Neural cell (in vitro differentiated cells): ENCODE data around the gene SH2D1B. TPM values are rescaled to one million over a fixed set of nuclear protein-coding genes. Genes with fewer than 3 reads are reported as not detected.

Experiments
- H2AFZ ChIP-seq: fragments of 200-600, 300-800 bp; sonication (generic), shearing (Covaris generic); 2 replicates; pipeline ENCODE4 v1.6.0; 2014; ENCODE audit warnings: low read depth, mild to moderate bottlenecking, antibody characterized with exemption, low read length, moderate library complexity
- H3F3A ChIP-seq: fragments of 200-600 bp; shearing (Covaris generic); 2 replicates; pipeline ENCODE4 v1.6.1; 2016; ENCODE audit warnings: mild to moderate bottlenecking, moderate library complexity, mixed read lengths, antibody characterized with exemption, low read length; ENCODE audit not compliant: insufficient read depth, poor library complexity, severe bottlenecking
- H3K27ac ChIP-seq: fragments of 200-600, 300-800 bp; sonication (generic), shearing (Covaris generic); 2 replicates; pipeline ENCODE4 v1.5.1; 2014; ENCODE audit warnings: mild to moderate bottlenecking, low read length, moderate library complexity
- H3K27me3 ChIP-seq: fragments of 300-800, 200-600 bp; sonication (generic), shearing (Covaris generic); 2 replicates; pipeline ENCODE4 v1.6.0; 2014; ENCODE audit warnings: mild to moderate bottlenecking, low read depth, low read length, moderate library complexity; ENCODE audit not compliant: insufficient read depth
- H3K36me3 ChIP-seq: fragments of 300-800, 200-600 bp; sonication (generic), shearing (Covaris generic); 2 replicates; pipeline ENCODE4 v1.5.1; 2014; ENCODE audit warnings: mild to moderate bottlenecking, antibody characterized with exemption, low read length, moderate library complexity; ENCODE audit not compliant: insufficient read depth
- H3K4me2 ChIP-seq: fragments of 300-800, 200-600 bp; sonication (generic), shearing (Covaris generic); 2 replicates; pipeline ENCODE4 v1.6.0; 2014; ENCODE audit warnings: mild to moderate bottlenecking, low read length
- H3K4me3 ChIP-seq: fragments of 300-800, 200-600 bp; sonication (generic), shearing (Covaris generic); 2 replicates; pipeline ENCODE4 v1.5.1; 2014; ENCODE audit warnings: mild to moderate bottlenecking, low read length, moderate library complexity
- H3K79me2 ChIP-seq: fragments of 200-600 bp; shearing (Covaris generic); replicated peaks from 2 replicates; pipeline ENCODE4 v1.6.0; 2014; ENCODE audit warnings: mild to moderate bottlenecking, low read length, moderate library complexity; ENCODE audit not compliant: insufficient read depth
- H3K9ac ChIP-seq: fragments of 300-800, 200-600 bp; sonication (generic), shearing (Covaris generic); 2 replicates; pipeline ENCODE4 v1.6.1; 2016; ENCODE audit warnings: mild to moderate bottlenecking, low read length, mixed read lengths
- H3K9me2 ChIP-seq: fragments of 200-600 bp; shearing (Covaris generic); 2 replicates; pipeline ENCODE4 v1.6.1; 2016; ENCODE audit warnings: mild to moderate bottlenecking, low read length, mixed read lengths; ENCODE audit not compliant: insufficient read depth
- H3K9me3 ChIP-seq: fragments of 200-600, 300-800 bp; sonication (generic), shearing (Covaris generic); 2 replicates; pipeline ENCODE4 v1.6.1; 2016; ENCODE audit warnings: mild to moderate bottlenecking, mixed run types, low read length, moderate library complexity, mixed read lengths
- H4K20me1 ChIP-seq: fragments of 200-600 bp; shearing (Covaris generic); 2 replicates; pipeline ENCODE4 v1.6.1; 2016; ENCODE audit warnings: mild to moderate bottlenecking, mixed run types; ENCODE audit not compliant: insufficient read depth
- EP300 ChIP-seq: fragments of 450-650 bp; conservative IDR thresholded peaks from 2 replicates; pipeline ENCODE4 v1.6.1; 2014; ENCODE audit warnings: antibody characterized with exemption, mild to moderate bottlenecking, moderate library complexity; ENCODE audit not compliant: poor library complexity, severe bottlenecking
- EZH2 ChIP-seq: fragments of 200-600, 300-800 bp; shearing (Covaris generic), sonication (generic); IDR thresholded peaks from 2 replicates; pipeline ENCODE4 v1.6.1; 2014; ENCODE audit warnings: antibody characterized with exemption, low read length, borderline replicate concordance, mild to moderate bottlenecking; ENCODE audit not compliant: insufficient read depth, poor library complexity, severe bottlenecking
- MXI1 ChIP-seq: fragments of 450-650 bp; conservative IDR thresholded peaks from 2 replicates; pipeline ENCODE4 v1.6.1; 2014; ENCODE audit warnings: antibody characterized with exemption, mild to moderate bottlenecking; ENCODE audit not compliant: poor library complexity, severe bottlenecking
- POLR2AphosphoS5 ChIP-seq: IDR thresholded peaks from 2 replicates; pipeline ENCODE4 v1.6.1; 2012
- RAD21 ChIP-seq: fragments of 450-650 bp; conservative IDR thresholded peaks from 2 replicates; pipeline ENCODE4 v1.6.1; 2014; ENCODE audit warnings: antibody characterized with exemption, mild to moderate bottlenecking, moderate library complexity
- SMC3 ChIP-seq: fragments of 450-650 bp; conservative IDR thresholded peaks from 2 replicates; pipeline ENCODE4 v1.6.1; 2014; ENCODE audit warnings: antibody characterized with exemption, mild to moderate bottlenecking, moderate library complexity; ENCODE audit not compliant: poor library complexity
- TAF1 ChIP-seq: IDR thresholded peaks from 2 replicates; pipeline ENCODE4 v1.6.1; 2012; ENCODE audit warnings: low read depth
- polyA plus RNA-seq: library from polyadenylated mRNA; depleted of rRNA; stranded (reverse); fragments of >200 nt; gene quantifications from 2 replicates; pipeline ENCODE4 v1.2.3, GENCODE V29; 2014
- TF ChIP-seq, protein P1 (sequence below): fragments of 450-650 bp; IDR thresholded peaks from 2 replicates; pipeline ENCODE4 v1.5.1; 2014; ENCODE audit warnings: antibody characterized with exemption, mild to moderate bottlenecking, moderate library complexity; ENCODE audit not compliant: poor library complexity, severe bottlenecking
- TF ChIP-seq, protein P2 (sequence below): IDR thresholded peaks from 2 replicates; pipeline ENCODE4 v1.6.1; 2012; ENCODE audit warnings: borderline replicate concordance

Gene SH2D1B
- polyA plus RNA-seq, 1 donor from 2014 or later = not detected

DNA sequence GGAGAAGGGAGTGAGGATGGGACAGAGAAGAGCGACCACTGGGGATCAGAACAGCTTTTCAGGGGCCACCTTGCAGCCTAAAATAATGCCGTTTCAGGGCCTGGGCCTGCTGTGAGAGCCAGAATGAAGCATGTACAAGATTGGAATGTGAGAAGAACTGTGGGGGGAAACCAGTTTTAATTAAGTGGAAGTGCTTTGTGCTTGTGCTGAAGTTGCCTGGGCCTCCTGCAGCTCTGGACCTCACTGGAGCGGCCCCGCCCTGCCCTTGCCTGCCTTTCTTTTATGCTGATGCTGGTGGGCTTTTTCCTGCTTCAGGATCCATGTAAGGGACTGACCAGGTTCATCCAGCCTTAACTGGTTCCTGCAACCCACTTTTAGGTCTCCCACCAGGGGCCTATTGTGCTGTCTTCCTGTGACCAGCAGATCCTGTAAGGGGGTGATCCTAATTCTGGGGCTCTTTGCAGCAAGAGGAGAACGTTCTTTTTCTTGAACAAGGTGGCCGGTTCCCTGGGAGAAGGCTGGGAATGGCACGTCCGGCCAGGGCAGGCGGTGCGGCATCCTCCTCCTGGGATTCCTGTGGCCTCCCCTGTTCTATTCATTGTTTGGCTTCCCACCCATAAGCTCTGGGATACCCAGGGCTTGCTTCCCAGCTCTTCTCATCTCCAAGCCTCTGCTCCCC, 27.2 kb downstream of the SH2D1B start:
- no peaks in the 10 kb centered on the region for H4K20me1 ChIP-seq
- H3K4me3 ChIP-seq = no peak overlapping the region
- H3K4me2 ChIP-seq = no peak overlapping the region
- H3K9me2 ChIP-seq = no peaks in the 10 kb centered on the region
- TF ChIP-seq POLR2AphosphoS5 (no peak), SMC3 (no peak), MXI1 (no peak), RAD21 (no peak), EP300 (no peak), EZH2 (no peak), TAF1 (no peak)
- TF ChIP-seq, protein P1, sequence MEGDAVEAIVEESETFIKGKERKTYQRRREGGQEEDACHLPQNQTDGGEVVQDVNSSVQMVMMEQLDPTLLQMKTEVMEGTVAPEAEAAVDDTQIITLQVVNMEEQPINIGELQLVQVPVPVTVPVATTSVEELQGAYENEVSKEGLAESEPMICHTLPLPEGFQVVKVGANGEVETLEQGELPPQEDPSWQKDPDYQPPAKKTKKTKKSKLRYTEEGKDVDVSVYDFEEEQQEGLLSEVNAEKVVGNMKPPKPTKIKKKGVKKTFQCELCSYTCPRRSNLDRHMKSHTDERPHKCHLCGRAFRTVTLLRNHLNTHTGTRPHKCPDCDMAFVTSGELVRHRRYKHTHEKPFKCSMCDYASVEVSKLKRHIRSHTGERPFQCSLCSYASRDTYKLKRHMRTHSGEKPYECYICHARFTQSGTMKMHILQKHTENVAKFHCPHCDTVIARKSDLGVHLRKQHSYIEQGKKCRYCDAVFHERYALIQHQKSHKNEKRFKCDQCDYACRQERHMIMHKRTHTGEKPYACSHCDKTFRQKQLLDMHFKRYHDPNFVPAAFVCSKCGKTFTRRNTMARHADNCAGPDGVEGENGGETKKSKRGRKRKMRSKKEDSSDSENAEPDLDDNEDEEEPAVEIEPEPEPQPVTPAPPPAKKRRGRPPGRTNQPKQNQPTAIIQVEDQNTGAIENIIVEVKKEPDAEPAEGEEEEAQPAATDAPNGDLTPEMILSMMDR = no peak
- TF ChIP-seq, protein P2, sequence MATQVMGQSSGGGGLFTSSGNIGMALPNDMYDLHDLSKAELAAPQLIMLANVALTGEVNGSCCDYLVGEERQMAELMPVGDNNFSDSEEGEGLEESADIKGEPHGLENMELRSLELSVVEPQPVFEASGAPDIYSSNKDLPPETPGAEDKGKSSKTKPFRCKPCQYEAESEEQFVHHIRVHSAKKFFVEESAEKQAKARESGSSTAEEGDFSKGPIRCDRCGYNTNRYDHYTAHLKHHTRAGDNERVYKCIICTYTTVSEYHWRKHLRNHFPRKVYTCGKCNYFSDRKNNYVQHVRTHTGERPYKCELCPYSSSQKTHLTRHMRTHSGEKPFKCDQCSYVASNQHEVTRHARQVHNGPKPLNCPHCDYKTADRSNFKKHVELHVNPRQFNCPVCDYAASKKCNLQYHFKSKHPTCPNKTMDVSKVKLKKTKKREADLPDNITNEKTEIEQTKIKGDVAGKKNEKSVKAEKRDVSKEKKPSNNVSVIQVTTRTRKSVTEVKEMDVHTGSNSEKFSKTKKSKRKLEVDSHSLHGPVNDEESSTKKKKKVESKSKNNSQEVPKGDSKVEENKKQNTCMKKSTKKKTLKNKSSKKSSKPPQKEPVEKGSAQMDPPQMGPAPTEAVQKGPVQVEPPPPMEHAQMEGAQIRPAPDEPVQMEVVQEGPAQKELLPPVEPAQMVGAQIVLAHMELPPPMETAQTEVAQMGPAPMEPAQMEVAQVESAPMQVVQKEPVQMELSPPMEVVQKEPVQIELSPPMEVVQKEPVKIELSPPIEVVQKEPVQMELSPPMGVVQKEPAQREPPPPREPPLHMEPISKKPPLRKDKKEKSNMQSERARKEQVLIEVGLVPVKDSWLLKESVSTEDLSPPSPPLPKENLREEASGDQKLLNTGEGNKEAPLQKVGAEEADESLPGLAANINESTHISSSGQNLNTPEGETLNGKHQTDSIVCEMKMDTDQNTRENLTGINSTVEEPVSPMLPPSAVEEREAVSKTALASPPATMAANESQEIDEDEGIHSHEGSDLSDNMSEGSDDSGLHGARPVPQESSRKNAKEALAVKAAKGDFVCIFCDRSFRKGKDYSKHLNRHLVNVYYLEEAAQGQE = no peak
- H2AFZ ChIP-seq = no peak overlapping the region
- H3K79me2 ChIP-seq = no peaks in the 10 kb centered on the region
- no peak overlapping the region for H3K9ac ChIP-seq
- no peaks in the 10 kb centered on the region for H3K27me3 ChIP-seq
- no peaks in the 10 kb centered on the region for H3F3A ChIP-seq
- H3K36me3 ChIP-seq = peaks cover 8% of the 10 kb centered on the region
- no peaks in the 10 kb centered on the region for H3K9me3 ChIP-seq
- no peak overlapping the region for H3K27ac ChIP-seq

DNA sequence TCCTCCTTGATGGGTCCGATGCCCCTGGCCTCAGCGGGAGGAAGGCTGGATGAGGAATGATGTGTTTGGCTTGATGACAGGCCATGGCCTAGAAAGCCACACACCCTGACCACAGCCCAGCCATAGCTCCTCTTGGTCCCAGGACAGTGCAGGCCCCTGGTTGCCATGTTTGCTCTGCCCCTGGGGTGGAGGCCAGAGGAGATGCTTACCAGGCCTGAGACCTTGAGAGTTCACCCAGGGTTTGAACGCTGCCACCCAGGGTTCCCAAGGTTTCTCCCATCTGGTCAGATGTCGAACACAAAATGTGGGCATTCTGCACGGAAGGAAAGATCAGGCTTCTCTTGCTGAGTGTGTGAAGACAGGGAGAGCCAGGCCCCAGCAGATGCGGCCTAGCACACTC, 27.8 kb downstream of the SH2D1B start:
- Histone ChIP-seq H3K9me3 (no peaks in the 10 kb centered on the region), H3K36me3 (peaks cover 8% of the 10 kb centered on the region), H3K4me3 (no peak overlapping the region), H4K20me1 (no peaks in the 10 kb centered on the region), H3K79me2 (no peaks in the 10 kb centered on the region), H3F3A (no peaks in the 10 kb centered on the region), H3K4me2 (no peak overlapping the region), H3K9me2 (no peaks in the 10 kb centered on the region), H2AFZ (no peak overlapping the region), H3K27me3 (no peaks in the 10 kb centered on the region), H3K27ac (no peak overlapping the region), H3K9ac (no peak overlapping the region)
- TF ChIP-seq EP300 (no peak), EZH2 (no peak), MXI1 (no peak), RAD21 (no peak)
- TF ChIP-seq, protein P2 = no peak
